HepG2 (cell line): ENCODE data around the gene TXNL4A. TPM values are rescaled to one million over a fixed set of nuclear protein-coding genes. Genes with fewer than 3 reads are reported as not detected.
A peak's percentile ranks its signal among the peaks of the same experiment; 100 is the strongest.

Experiments used
- CREM ChIP-seq, 2 experiments: sonication (generic) in 1 of 2; formaldehyde crosslinking in 1 of 2; IDR thresholded peaks; 2 replicates each; pipeline versions ENCODE4 v1.4.0 to v1.6.1; 2016 to 2020; ENCODE audit warnings: antibody characterized with exemption in 1 of 2, mild to moderate bottlenecking in 1 of 2, missing genetic modification reagents in 1 of 2
- REL ChIP-seq: sonication (generic); formaldehyde crosslinking; conservative IDR thresholded peaks from 2 replicates; pipeline ENCODE4 v1.8.0; 2022; ENCODE audit warnings: mild to moderate bottlenecking, missing genetic modification reagents, moderate library complexity
- SP4 ChIP-seq: sonication (generic); formaldehyde crosslinking; IDR thresholded peaks from 2 replicates; pipeline ENCODE4 v1.8.1; 2023; ENCODE audit warnings: mild to moderate bottlenecking, missing genetic modification reagents
- TEAD3 ChIP-seq: optimal IDR thresholded peaks from 2 replicates; pipeline ENCODE3; 2016; ENCODE audit warnings: borderline replicate concordance
- ZFY ChIP-seq: sonication (generic); formaldehyde crosslinking; IDR thresholded peaks from 2 replicates; pipeline ENCODE4 v1.4.0; 2020; ENCODE audit warnings: missing genetic modification reagents
- ZKSCAN8 ChIP-seq: IDR thresholded peaks from 2 replicates; pipeline ENCODE4 v1.6.1; 2016; ENCODE audit warnings: borderline replicate concordance, missing genetic modification reagents, missing compliant biosample characterization
- ZNF317 ChIP-seq: sonication (generic); formaldehyde crosslinking; IDR thresholded peaks from 2 replicates; pipeline ENCODE4 v1.5.0; 2020; ENCODE audit warnings: mild to moderate bottlenecking, missing genetic modification reagents
- ZNF557 ChIP-seq: sonication (generic); formaldehyde crosslinking; IDR thresholded peaks from 2 replicates; pipeline ENCODE4 v1.4.0; 2020; ENCODE audit warnings: missing genetic modification reagents
- ZNF761 ChIP-seq: sonication (generic); formaldehyde crosslinking; conservative IDR thresholded peaks from 2 replicates; pipeline ENCODE4 v1.4.0; 2020; ENCODE audit warnings: mild to moderate bottlenecking, missing genetic modification reagents
- ZNF883 ChIP-seq: sonication (generic); formaldehyde crosslinking; IDR thresholded peaks from 2 replicates; pipeline ENCODE4 v1.5.1; 2020; ENCODE audit warnings: mild to moderate bottlenecking, missing genetic modification reagents; ENCODE audit errors: not compliant biosample characterization
- polyA plus RNA-seq, 8 experiments: library from polyadenylated mRNA; depleted of rRNA in 3 of 8; stranded (reverse) in 7 of 8; unstranded in 1 of 8; fragments of >200 nt; fragmentation: Illumina TruSeq in 4 of 8; extraction: Trizol in 4 of 8; gene quantifications; 2 replicates each; pipeline versions ENCODE4 v1.2.1 to v1.2.3, GENCODE V29; 2011 to 2016; ENCODE audit warnings: low read depth in 4 of 8, missing spikeins in 1 of 8, mixed read lengths in 1 of 8; ENCODE audit not compliant: insufficient read depth in 1 of 8
- total RNA-seq, 5 experiments: library from RNA; depleted of rRNA; stranded (reverse); fragments of >200 nt; fragmentation: Illumina TruSeq; extraction: Trizol; gene quantifications; 2 replicates each; pipeline ENCODE4 v1.2.3, GENCODE V29; 2016; ENCODE audit warnings: low read depth in 1 of 5
- TF ChIP-seq, protein P1 (sequence below): sonication (generic); formaldehyde crosslinking; IDR thresholded peaks from 2 replicates; pipeline ENCODE4 v1.4.0; 2020; ENCODE audit warnings: missing genetic modification reagents
- TF ChIP-seq, protein P2 (sequence below): sonication (generic); formaldehyde crosslinking; IDR thresholded peaks from 2 replicates; pipeline ENCODE4 v1.5.1; 2020; ENCODE audit warnings: missing genetic modification reagents, mild to moderate bottlenecking, borderline replicate concordance
- TF ChIP-seq, protein P3 (sequence below): IDR thresholded peaks from 2 replicates; pipeline ENCODE4 v1.6.1; 2016; ENCODE audit warnings: low read depth, missing genetic modification reagents, missing compliant biosample characterization
- TF ChIP-seq, protein P4 (sequence below): sonication (generic); formaldehyde crosslinking; IDR thresholded peaks from 2 replicates; pipeline ENCODE4 v1.8.1; 2022; ENCODE audit warnings: low read depth, mild to moderate bottlenecking, missing genetic modification reagents
- TF ChIP-seq, protein P5 (sequence below): IDR thresholded peaks from 2 replicates; pipeline ENCODE4 v1.6.1; 2016; ENCODE audit warnings: mild to moderate bottlenecking

TXNL4A gene
- total and polyA plus RNA-seq, 2 of the 13 experiments (the other 11 are each of a cell fraction or from before 2014, with no cell fraction given), result 172 to 202 TPM

DNA sequence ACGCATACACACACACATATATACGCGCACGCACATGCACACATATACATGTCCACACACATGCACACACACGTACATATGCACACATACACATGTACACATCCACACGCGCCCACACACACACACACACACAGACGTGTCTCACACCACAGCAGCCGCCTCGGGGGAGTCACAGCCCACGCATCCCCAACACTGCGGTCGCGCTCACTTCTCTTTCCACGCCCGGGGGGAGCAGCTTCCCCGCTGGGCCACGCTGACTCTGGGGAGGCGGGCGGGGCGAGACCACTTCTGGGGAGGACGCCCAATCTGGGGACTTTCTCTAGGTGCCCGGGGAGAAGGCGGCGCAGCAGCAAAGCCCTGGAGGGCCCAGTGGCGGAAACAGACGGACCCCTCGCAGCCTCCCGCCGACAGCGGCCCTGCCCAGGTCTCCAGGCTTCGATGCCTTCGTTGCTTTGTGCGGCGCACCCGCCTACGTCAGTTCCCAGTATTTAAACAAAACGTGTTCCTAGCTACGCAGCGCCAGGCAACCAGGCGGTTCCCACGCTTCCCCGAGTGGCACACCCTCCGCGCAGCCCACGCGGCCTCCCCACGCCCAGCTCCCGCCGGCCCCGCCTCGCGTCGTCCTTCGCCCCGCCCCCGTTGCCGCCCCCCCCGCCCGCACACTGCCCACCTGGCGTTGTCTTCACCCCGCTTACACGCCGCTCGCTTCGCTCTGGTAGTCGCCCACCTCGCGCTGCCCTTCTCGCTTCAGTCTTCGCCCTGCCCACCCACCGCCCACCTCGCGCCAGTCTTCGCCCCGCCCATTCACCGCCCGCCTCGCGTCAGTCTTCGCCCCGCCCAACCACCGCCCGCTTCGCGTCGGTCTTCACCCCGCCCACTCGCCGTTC is 45.1 kb upstream of the TXNL4A start (continued):
- TF ChIP-seq, protein P1, sequence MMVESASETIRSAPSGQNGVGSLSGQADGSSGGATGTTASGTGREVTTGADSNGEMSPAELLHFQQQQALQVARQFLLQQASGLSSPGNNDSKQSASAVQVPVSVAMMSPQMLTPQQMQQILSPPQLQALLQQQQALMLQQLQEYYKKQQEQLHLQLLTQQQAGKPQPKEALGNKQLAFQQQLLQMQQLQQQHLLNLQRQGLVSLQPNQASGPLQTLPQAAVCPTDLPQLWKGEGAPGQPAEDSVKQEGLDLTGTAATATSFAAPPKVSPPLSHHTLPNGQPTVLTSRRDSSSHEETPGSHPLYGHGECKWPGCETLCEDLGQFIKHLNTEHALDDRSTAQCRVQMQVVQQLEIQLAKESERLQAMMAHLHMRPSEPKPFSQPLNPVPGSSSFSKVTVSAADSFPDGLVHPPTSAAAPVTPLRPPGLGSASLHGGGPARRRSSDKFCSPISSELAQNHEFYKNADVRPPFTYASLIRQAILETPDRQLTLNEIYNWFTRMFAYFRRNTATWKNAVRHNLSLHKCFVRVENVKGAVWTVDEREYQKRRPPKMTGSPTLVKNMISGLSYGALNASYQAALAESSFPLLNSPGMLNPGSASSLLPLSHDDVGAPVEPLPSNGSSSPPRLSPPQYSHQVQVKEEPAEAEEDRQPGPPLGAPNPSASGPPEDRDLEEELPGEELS (CRISPR knock-in tag), result no peak
- TF ChIP-seq SP4 (CRISPR knock-in tag) (peak; percentile 18; the same call in 1 of the 2 replicates), ZNF883 (CRISPR knock-in tag) (peak; percentile 66), ZFY (CRISPR knock-in tag) (peak; percentile 76), REL (CRISPR knock-in tag) (no peak), ZNF557 (CRISPR knock-in tag) (no peak), TEAD3 (CRISPR knock-in tag) (no peak), CREM (IDR thresholded peaks at IDR 0.05) (no peak), CREM (CRISPR knock-in tag; IDR thresholded peaks at IDR 0.05) (no peak), ZNF317 (CRISPR knock-in tag) (no peak), ZKSCAN8 (no peak), ZNF761 (0 out of 2 replicates have a peak, but pooled peaks have one; percentile 32)
- TF ChIP-seq, protein P2, sequence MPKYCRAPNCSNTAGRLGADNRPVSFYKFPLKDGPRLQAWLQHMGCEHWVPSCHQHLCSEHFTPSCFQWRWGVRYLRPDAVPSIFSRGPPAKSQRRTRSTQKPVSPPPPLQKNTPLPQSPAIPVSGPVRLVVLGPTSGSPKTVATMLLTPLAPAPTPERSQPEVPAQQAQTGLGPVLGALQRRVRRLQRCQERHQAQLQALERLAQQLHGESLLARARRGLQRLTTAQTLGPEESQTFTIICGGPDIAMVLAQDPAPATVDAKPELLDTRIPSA, result no peak
- TF ChIP-seq, protein P3, sequence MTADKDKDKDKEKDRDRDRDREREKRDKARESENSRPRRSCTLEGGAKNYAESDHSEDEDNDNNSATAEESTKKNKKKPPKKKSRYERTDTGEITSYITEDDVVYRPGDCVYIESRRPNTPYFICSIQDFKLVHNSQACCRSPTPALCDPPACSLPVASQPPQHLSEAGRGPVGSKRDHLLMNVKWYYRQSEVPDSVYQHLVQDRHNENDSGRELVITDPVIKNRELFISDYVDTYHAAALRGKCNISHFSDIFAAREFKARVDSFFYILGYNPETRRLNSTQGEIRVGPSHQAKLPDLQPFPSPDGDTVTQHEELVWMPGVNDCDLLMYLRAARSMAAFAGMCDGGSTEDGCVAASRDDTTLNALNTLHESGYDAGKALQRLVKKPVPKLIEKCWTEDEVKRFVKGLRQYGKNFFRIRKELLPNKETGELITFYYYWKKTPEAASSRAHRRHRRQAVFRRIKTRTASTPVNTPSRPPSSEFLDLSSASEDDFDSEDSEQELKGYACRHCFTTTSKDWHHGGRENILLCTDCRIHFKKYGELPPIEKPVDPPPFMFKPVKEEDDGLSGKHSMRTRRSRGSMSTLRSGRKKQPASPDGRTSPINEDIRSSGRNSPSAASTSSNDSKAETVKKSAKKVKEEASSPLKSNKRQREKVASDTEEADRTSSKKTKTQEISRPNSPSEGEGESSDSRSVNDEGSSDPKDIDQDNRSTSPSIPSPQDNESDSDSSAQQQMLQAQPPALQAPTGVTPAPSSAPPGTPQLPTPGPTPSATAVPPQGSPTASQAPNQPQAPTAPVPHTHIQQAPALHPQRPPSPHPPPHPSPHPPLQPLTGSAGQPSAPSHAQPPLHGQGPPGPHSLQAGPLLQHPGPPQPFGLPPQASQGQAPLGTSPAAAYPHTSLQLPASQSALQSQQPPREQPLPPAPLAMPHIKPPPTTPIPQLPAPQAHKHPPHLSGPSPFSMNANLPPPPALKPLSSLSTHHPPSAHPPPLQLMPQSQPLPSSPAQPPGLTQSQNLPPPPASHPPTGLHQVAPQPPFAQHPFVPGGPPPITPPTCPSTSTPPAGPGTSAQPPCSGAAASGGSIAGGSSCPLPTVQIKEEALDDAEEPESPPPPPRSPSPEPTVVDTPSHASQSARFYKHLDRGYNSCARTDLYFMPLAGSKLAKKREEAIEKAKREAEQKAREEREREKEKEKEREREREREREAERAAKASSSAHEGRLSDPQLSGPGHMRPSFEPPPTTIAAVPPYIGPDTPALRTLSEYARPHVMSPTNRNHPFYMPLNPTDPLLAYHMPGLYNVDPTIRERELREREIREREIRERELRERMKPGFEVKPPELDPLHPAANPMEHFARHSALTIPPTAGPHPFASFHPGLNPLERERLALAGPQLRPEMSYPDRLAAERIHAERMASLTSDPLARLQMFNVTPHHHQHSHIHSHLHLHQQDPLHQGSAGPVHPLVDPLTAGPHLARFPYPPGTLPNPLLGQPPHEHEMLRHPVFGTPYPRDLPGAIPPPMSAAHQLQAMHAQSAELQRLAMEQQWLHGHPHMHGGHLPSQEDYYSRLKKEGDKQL (CRISPR knock-in tag), result no peak
- TF ChIP-seq, protein P4, sequence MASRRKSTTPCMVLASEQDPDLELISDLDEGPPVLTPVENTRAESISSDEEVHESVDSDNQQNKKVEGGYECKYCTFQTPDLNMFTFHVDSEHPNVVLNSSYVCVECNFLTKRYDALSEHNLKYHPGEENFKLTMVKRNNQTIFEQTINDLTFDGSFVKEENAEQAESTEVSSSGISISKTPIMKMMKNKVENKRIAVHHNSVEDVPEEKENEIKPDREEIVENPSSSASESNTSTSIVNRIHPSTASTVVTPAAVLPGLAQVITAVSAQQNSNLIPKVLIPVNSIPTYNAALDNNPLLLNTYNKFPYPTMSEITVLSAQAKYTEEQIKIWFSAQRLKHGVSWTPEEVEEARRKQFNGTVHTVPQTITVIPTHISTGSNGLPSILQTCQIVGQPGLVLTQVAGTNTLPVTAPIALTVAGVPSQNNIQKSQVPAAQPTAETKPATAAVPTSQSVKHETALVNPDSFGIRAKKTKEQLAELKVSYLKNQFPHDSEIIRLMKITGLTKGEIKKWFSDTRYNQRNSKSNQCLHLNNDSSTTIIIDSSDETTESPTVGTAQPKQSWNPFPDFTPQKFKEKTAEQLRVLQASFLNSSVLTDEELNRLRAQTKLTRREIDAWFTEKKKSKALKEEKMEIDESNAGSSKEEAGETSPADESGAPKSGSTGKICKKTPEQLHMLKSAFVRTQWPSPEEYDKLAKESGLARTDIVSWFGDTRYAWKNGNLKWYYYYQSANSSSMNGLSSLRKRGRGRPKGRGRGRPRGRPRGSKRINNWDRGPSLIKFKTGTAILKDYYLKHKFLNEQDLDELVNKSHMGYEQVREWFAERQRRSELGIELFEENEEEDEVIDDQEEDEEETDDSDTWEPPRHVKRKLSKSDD (CRISPR knock-in tag), result no peak
- TF ChIP-seq, protein P5, sequence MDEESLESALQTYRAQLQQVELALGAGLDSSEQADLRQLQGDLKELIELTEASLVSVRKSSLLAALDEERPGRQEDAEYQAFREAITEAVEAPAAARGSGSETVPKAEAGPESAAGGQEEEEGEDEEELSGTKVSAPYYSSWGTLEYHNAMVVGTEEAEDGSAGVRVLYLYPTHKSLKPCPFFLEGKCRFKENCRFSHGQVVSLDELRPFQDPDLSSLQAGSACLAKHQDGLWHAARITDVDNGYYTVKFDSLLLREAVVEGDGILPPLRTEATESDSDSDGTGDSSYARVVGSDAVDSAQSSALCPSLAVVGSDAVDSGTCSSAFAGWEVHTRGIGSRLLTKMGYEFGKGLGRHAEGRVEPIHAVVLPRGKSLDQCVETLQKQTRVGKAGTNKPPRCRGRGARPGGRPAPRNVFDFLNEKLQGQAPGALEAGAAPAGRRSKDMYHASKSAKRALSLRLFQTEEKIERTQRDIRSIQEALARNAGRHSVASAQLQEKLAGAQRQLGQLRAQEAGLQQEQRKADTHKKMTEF, result no peak
